Esophagus muscularis mucosa (tissue), 4 donors: ENCODE results near the gene FBXL7. TPM values are rescaled to one million over a fixed set of nuclear protein-coding genes. Genes with fewer than 3 reads are reported as not detected.

Source experiments
- DNase-seq: peaks from one replicate; pipeline ENCODE4 v3.0.0-alpha.2; 2017; ENCODE audit errors: extremely low spot score
- H3K27ac ChIP-seq, 4 donors: fragments of 200-600 bp; sonication (generic); replicated peaks in 1 of 4; 1 replicate in 3 of 4; 2 replicates in 1 of 4; pipeline ENCODE4 v1.5.1; 2016 to 2019; ENCODE audit warnings: mild to moderate bottlenecking in 1 of 4
- H3K27me3 ChIP-seq, 4 donors: fragments of 200-600 bp; sonication (generic); one replicate each; pipeline versions ENCODE4 v1.5.1 to v1.6.0; 2016 to 2019
- H3K36me3 ChIP-seq, 4 donors: fragments of 200-600 bp; sonication (generic); one replicate each; pipeline ENCODE4 v1.5.1; 2016 to 2019
- H3K4me1 ChIP-seq, 4 donors: fragments of 200-600 bp; sonication (generic); one replicate each; pipeline ENCODE4 v1.5.1; 2016 to 2019
- H3K4me3 ChIP-seq, 4 donors: fragments of 200-600 bp; sonication (generic); 1 replicate in 2 of 4; 2 replicates in 2 of 4; pipeline ENCODE4 v1.5.1; 2016 to 2019; ENCODE audit warnings: mild to moderate bottlenecking in 4 of 4, moderate library complexity in 1 of 4
- H3K9me3 ChIP-seq, 4 donors: fragments of 200-600 bp; sonication (generic); 1 replicate in 3 of 4; 2 replicates in 1 of 4; pipeline ENCODE4 v1.5.1; 2016 to 2019
- CTCF ChIP-seq, 3 experiments: fragments of 200-600 bp in 2 of 3; fragments of 450-650 bp in 1 of 3; sonication (generic) in 2 of 3; IDR thresholded peaks; one replicate each; pipeline ENCODE4 v1.5.1; 2017 to 2019; ENCODE audit warnings: antibody characterized with exemption in 3 of 3, mild to moderate bottlenecking in 2 of 3, moderate library complexity in 1 of 3
- EP300 ChIP-seq: sonication (generic); formaldehyde crosslinking; IDR thresholded peaks from one replicate; pipeline ENCODE4 v1.6.1; 2017; ENCODE audit warnings: antibody characterized with exemption
- POLR2A ChIP-seq: fragments of 450-650 bp; IDR thresholded peaks from one replicate; pipeline ENCODE4 v1.6.1; 2017; ENCODE audit warnings: antibody characterized with exemption, moderate library complexity, mild to moderate bottlenecking, low read depth
- POLR2AphosphoS5 ChIP-seq, 2 donors: sonication (generic); formaldehyde crosslinking; IDR thresholded peaks; one replicate each; pipeline ENCODE4 v1.6.1; 2017; ENCODE audit warnings: antibody characterized with exemption in 2 of 2
- WGBS: methylation state at CpG from one replicate; pipeline ENCODE4 v1.1.5; 2018; 5-methylcytosine and 5-hydroxymethylcytosine counted together
- intact Hi-C: fragments of 100-400 bp; cut with DNase I; formaldehyde crosslinking; loops from one replicate; pipeline ENCODE4 v1.15.1; 2023
- total RNA-seq, 4 donors: library from RNA; depleted of rRNA; stranded (reverse); fragments of >200 nt; gene quantifications; one replicate each; pipeline versions ENCODE4 v1.1.0 to v1.2.1, GENCODE V29; 2016

The FBXL7 gene
- total RNA-seq, 4 donors from 2014 or later: 25.7 to 37.7 (median 27.6) TPM

GRCh38 chr5:15704397-15704947, 204.5 kb downstream of the FBXL7 start:
- H3K27ac ChIP-seq: no peak overlapping the region
- TF ChIP-seq CTCF (IDR thresholded peaks at IDR 0.05) (no peak), EP300 (no peak), POLR2A (no peak), POLR2AphosphoS5 (IDR thresholded peaks at IDR 0.05) (no peak)
- H3K4me3 ChIP-seq: no peak overlapping the region
- H3K36me3 ChIP-seq: no peaks in the 10 kb centered on the region
- H3K4me1 ChIP-seq: peaks cover 4 to 32% (median 18%) of the 10 kb centered on the region in 4 donors
- intact Hi-C loops: no loop called here
- no peaks in the 10 kb centered on the region for H3K9me3 ChIP-seq
- DNase-seq: no peak
- no peaks in the 10 kb centered on the region for H3K27me3 ChIP-seq

GRCh38 chr5:15707631-15708030, 207.7 kb downstream of the FBXL7 start:
- Histone ChIP-seq H3K27me3 (no peaks in the 10 kb centered on the region), H3K27ac (no peak overlapping the region), H3K4me1 (peaks cover 0 to 22% (median 17%) of the 10 kb centered on the region in 4 donors), H3K9me3 (no peaks in the 10 kb centered on the region), H3K36me3 (no peaks in the 10 kb centered on the region), H3K4me3 (no peak overlapping the region)
- WGBS: 58% methylated on average over 2 of the region's 2 CpGs
- intact Hi-C loops: no loop called here
- DNase-seq: no peak
- TF ChIP-seq POLR2AphosphoS5 (IDR thresholded peaks at IDR 0.05) (no peak), CTCF (IDR thresholded peaks at IDR 0.05) (no peak), POLR2A (no peak), EP300 (no peak)

- TF ChIP-seq POLR2AphosphoS5 (IDR thresholded peaks at IDR 0.05) (no peak), EP300 (no peak), POLR2A (no peak), CTCF (IDR thresholded peaks at IDR 0.05) (no peak)
- DNase-seq: no peak
- 90% methylated on average over 2 of the region's 2 CpGs for WGBS
- Histone ChIP-seq H3K4me3 (no peak overlapping the region), H3K27me3 (no peaks in the 10 kb centered on the region), H3K36me3 (no peaks in the 10 kb centered on the region), H3K27ac (no peak overlapping the region), H3K9me3 (no peaks in the 10 kb centered on the region), H3K4me1 (peaks cover under 1 to 33% (median 28%) of the 10 kb centered on the region in 4 donors)
- intact Hi-C loops: no loop called here
Measured at GRCh38 chr5:15711892-15712291, 211.9 kb downstream of the FBXL7 start.

GRCh38 chr5:15715535-15715934, 215.6 kb downstream of the FBXL7 start:
- TF ChIP-seq CTCF (IDR thresholded peaks at IDR 0.05) (no peak), EP300 (no peak), POLR2A (no peak), POLR2AphosphoS5 (IDR thresholded peaks at IDR 0.05) (no peak)
- no peaks in the 10 kb centered on the region for H3K9me3 ChIP-seq
- H3K4me3 ChIP-seq: no peak overlapping the region
- intact Hi-C loops: no loop called here
- H3K36me3 ChIP-seq: no peaks in the 10 kb centered on the region
- H3K27ac ChIP-seq: no peak overlapping the region
- no peak for DNase-seq
- WGBS: 96% methylated on average over 2 of the region's 2 CpGs
- no peaks in the 10 kb centered on the region for H3K27me3 ChIP-seq
- H3K4me1 ChIP-seq: peaks cover 25 to 40% (median 34%) of the 10 kb centered on the region in 4 donors

- TF ChIP-seq POLR2AphosphoS5 (IDR thresholded peaks at IDR 0.05) (no peak), CTCF (IDR thresholded peaks at IDR 0.05) (no peak), POLR2A (no peak), EP300 (no peak)
- Histone ChIP-seq H3K9me3 (no peaks in the 10 kb centered on the region), H3K36me3 (no peaks in the 10 kb centered on the region), H3K4me3 (no peak overlapping the region), H3K27me3 (no peaks in the 10 kb centered on the region), H3K4me1 (peaks cover 25 to 40% (median 34%) of the 10 kb centered on the region in 4 donors), H3K27ac (no peak overlapping the region)
- DNase-seq: no peak
- intact Hi-C loops: no loop called here
- WGBS: 49% methylated on average over 5 of the region's 5 CpGs
Measured at GRCh38 chr5:15715967-15716366, 216.0 kb downstream of the FBXL7 start.
